Left hindlimb (tissue), 1 donor: ENCODE data around the gene RCAN2.

Experiments
- DNase-seq: peaks from one replicate; pipeline ENCODE4 v3.0.0-alpha.2; 2018

RCAN2 gene

GRCh38 chr6:46203391-46204177 lies 287.7 kb downstream of the RCAN2 start:
- no peak for DNase-seq

- no peak for DNase-seq
Measured at GRCh38 chr6:46201702-46202101, 289.5 kb downstream of the RCAN2 start.

GRCh38 chr6:46199387-46199786 lies 291.9 kb downstream of the RCAN2 start:
- no peak for DNase-seq

- DNase-seq: no peak
Measured at GRCh38 chr6:46191961-46192360, 299.3 kb downstream of the RCAN2 start.

GRCh38 chr6:46190889-46191288 lies 300.4 kb downstream of the RCAN2 start:
- no peak for DNase-seq

GRCh38 chr6:46189726-46190125 lies 301.5 kb downstream of the RCAN2 start:
- no peak for DNase-seq

- DNase-seq: no peak
Measured at GRCh38 chr6:46186583-46186982, 304.7 kb downstream of the RCAN2 start.

GRCh38 chr6:46184114-46184513 lies 307.1 kb downstream of the RCAN2 start:
- no peak for DNase-seq

GRCh38 chr6:46175976-46176375 lies 315.3 kb downstream of the RCAN2 start:
- DNase-seq: no peak

- DNase-seq: no peak
Measured at GRCh38 chr6:46175446-46175845, 315.8 kb downstream of the RCAN2 start.

GRCh38 chr6:46174904-46175303 lies 316.3 kb downstream of the RCAN2 start:
- no peak for DNase-seq

- DNase-seq: no peak
Measured at GRCh38 chr6:46172176-46172575, 319.1 kb downstream of the RCAN2 start.
